ENCODE data around the gene MINK1.
A peak's percentile ranks its signal among the peaks of the same experiment; 100 is the strongest.

MINK1 gene

GRCh38 chr17:4896332-4897197 is 63.4 kb downstream of the MINK1 start:
- ATAC-seq (replicated peaks) (no peak), DNase-seq (no peak)
- Mint-ChIP-seq H3K4me1 (ENCODE audit: low read depth in 2 of 2) (peaks cover 19 to 20% of the 10 kb centered on the region in 2 donors), H3K27me3 (no peaks in the 10 kb centered on the region), H3K4me3 (no peak overlapping the region), H3K9me3 (no peaks in the 10 kb centered on the region), H3K36me3 (ENCODE audit: insufficient read depth) (peaks cover 55% of the 10 kb centered on the region), H3K27ac (peak overlapping the region in 1 of 2 donors; percentile 44)

DNA sequence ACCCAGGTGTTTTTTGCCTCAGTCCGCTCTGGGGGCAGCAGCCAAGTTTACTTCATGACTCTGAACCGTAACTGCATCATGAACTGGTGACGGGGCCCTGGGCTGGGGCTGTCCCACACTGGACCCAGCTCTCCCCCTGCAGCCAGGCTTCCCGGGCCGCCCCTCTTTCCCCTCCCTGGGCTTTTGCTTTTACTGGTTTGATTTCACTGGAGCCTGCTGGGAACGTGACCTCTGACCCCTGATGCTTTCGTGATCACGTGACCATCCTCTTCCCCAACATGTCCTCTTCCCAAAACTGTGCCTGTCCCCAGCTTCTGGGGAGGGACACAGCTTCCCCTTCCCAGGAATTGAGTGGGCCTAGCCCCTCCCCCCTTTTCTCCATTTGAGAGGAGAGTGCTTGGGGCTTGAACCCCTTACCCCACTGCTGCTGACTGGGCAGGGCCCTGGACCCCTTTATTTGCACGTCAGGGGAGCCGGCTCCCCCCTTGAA is 64.1 kb downstream of the MINK1 start:
- Mint-ChIP-seq H3K36me3 (ENCODE audit: insufficient read depth) (peaks cover 61% of the 10 kb centered on the region), H3K9me3 (no peaks in the 10 kb centered on the region), H3K4me1 (ENCODE audit: low read depth in 2 of 2) (peaks cover 21 to 22% of the 10 kb centered on the region in 2 donors), H3K27ac (peak overlapping the region; percentile 44 to 57), H3K4me3 (no peak overlapping the region), H3K27me3 (no peaks in the 10 kb centered on the region)
- no peak for ATAC-seq (replicated peaks)
- no peak for DNase-seq

DNA sequence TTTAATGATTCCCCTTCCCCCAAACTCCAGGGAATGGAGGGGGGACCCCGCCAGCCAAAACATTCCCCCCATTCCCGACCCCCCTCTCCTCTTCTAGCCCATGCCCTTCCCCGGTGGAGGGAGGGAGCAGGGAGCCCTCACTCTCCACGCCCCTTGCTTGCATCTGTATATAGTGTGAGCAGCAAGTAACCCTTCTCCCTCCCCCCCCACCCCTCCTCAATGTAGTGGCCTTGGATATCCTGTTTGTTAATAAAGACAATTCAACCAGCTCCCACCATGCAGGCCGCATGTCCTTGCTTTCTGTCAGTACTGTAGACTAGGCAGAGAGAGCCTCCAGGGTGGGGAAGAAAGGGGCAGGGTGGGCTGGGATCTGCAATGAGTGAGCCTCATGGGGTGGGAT is 64.6 kb downstream of the MINK1 start:
- Mint-ChIP-seq H3K4me1 (ENCODE audit: low read depth in 2 of 2) (peaks cover 27% of the 10 kb centered on the region in 2 donors), H3K27ac (peak overlapping the region in 1 of 2 donors; percentile 82), H3K27me3 (no peaks in the 10 kb centered on the region), H3K36me3 (ENCODE audit: insufficient read depth) (peaks cover 67% of the 10 kb centered on the region), H3K4me3 (peak overlapping the region; percentile 74 to 86), H3K9me3 (no peaks in the 10 kb centered on the region)
- DNase-seq (no peak), ATAC-seq (replicated peaks) (no peak)

DNA sequence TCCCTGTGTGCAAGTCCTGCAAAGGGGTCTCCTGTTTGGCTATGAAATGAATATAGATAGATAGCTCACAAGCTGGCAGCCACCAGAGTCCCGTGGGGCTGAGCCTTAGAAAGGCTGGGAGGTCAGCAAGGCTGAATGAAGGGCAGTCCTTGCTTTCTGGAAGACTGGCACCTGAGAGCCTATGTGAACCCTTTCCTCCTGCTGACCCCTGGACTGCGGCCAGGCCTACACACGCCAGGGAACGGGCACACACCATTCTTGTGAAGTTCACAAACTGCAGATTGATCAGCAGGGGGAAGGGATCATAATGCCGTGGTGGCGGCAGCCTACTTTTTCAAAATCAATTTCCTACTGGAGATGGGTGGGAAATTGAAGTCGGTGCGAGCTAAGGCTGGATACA is 65.2 kb downstream of the MINK1 start:
- ATAC-seq (replicated peaks) (no peak), DNase-seq (no peak)
- Mint-ChIP-seq H3K27me3 (no peaks in the 10 kb centered on the region), H3K9me3 (no peaks in the 10 kb centered on the region), H3K4me3 (peak overlapping the region; percentile 74 to 86), H3K27ac (peak overlapping the region in 1 of 2 donors; percentile 82), H3K4me1 (ENCODE audit: low read depth in 2 of 2) (peaks cover 33% of the 10 kb centered on the region in 2 donors), H3K36me3 (ENCODE audit: insufficient read depth) (peaks cover 67% of the 10 kb centered on the region)

GRCh38 chr17:4898927-4899326 is 65.8 kb downstream of the MINK1 start:
- no peaks in the 10 kb centered on the region for H3K9me3 Mint-ChIP-seq
- peak overlapping the region; percentile 91 to 93 for H3K27ac Mint-ChIP-seq
- peaks cover 37% of the 10 kb centered on the region in 2 donors for H3K4me1 Mint-ChIP-seq (ENCODE audit: low read depth in 2 of 2)
- ATAC-seq (replicated peaks) (peak; percentile 1), DNase-seq (no peak)
- H3K4me3 Mint-ChIP-seq: peak overlapping the region; percentile 85 to 86
- peaks cover 68% of the 10 kb centered on the region for H3K36me3 Mint-ChIP-seq (ENCODE audit: insufficient read depth)
- no peaks in the 10 kb centered on the region for H3K27me3 Mint-ChIP-seq

DNA sequence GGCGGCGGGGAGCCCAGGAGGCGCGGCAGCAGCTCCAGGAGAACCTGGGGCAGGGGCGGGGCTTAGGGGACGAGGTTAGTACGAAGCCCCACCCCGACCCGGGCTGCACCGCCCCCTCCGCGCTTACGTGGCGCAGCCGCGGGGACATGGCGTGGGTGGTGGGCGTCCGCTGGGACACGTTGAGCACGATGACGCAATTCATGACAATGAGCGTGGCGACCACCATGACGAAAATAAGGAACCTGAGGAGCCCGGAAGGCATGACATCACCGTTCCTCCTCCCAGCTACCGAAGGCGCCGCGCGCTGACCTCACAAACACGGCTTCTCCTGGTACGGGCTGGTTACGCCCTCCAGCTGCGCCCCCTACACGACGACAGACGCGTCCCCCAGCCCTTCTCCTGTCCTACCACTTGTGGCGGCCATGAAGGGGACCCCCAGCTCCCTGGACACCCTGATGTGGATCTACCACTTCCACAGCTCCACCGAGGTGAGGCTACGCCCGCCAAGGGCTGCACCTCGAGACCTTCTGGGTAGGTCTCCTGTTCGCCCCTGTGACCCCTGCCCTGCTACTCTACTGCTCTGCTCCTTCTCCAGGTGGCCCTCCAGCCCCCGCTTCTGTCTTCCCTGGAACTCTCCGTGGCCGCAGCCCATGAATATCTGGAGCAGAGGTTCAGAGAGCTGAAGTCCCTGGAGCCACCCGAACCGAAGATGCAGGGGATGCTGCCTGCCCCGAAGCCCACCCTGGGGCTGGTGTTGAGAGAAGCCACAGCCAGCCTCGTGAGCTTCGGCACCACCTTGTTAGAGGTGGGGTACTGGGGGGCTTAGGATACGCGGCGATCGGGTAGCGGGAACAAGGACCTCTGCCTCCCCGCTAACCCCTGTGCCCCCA is 66.4 kb downstream of the MINK1 start, which contains the start of gene C17orf107:
Gene C17orf107 (plus strand): TSS at position 196 of the 890 bp plus-strand sequence. CDS start 227 bp downstream, at position 423.
- ATAC-seq (replicated peaks) (peak; percentile 71), DNase-seq (peak; percentile 95 to 97 (median 97))
- no peaks in the 10 kb centered on the region for H3K9me3 Mint-ChIP-seq
- H3K4me1 Mint-ChIP-seq (ENCODE audit: low read depth in 2 of 2): peaks cover 37% of the 10 kb centered on the region in 2 donors
- no peaks in the 10 kb centered on the region for H3K27me3 Mint-ChIP-seq
- peaks cover 63% of the 10 kb centered on the region for H3K36me3 Mint-ChIP-seq (ENCODE audit: insufficient read depth)
- peak within 1 kb of the TSS; percentile 91 to 93 for H3K27ac Mint-ChIP-seq
- H3K4me3 Mint-ChIP-seq: peak within 1 kb of the TSS; percentile 85 to 86

GRCh38 chr17:4900231-4901107 is 67.3 kb downstream of the MINK1 start:
- Mint-ChIP-seq H3K4me3 (peak overlapping the region; percentile 85 to 86), H3K36me3 (ENCODE audit: insufficient read depth) (peaks cover 56% of the 10 kb centered on the region), H3K9me3 (no peaks in the 10 kb centered on the region), H3K27me3 (no peaks in the 10 kb centered on the region), H3K4me1 (ENCODE audit: low read depth in 2 of 2) (peaks cover 37% of the 10 kb centered on the region in 2 donors), H3K27ac (peak overlapping the region; percentile 91 to 93)
- peak; percentile 41 for ATAC-seq (replicated peaks)
- DNase-seq: peak; percentile 58 to 69 (median 68)

DNA sequence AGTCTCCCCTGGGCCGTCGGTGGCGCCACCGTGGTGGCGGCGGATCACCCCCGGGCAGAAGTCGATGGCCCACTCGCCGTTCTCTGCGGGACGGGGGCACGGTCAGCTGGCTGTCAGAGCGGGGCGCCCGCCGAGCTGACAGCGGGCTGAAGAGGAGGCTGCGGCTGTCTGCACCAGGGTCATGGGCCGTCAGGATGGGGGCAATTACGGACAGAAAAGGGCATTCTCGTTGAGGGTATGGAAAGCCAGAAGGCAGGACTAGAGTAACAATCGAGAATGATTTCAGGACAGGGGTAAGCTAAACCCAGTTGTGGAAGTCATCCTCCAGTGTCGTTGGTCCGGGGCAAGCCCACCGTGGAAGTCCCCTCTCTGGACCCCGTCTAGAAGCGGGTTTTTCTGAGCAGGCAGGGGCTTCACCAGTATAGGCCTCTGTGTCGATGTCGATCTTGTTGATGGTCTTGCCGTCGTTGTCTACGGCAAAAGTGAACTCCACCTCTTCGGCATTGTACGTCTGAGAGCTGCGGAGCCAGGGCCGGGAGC is 68.0 kb downstream of the MINK1 start:
- Mint-ChIP-seq H3K27me3 (peaks cover 0 to 4% of the 10 kb centered on the region in 2 donors), H3K9me3 (no peaks in the 10 kb centered on the region), H3K36me3 (ENCODE audit: insufficient read depth) (peaks cover 50% of the 10 kb centered on the region), H3K27ac (peak overlapping the region; percentile 91 to 93), H3K4me3 (peak overlapping the region; percentile 85 to 86), H3K4me1 (ENCODE audit: low read depth in 2 of 2) (peaks cover 37% of the 10 kb centered on the region in 2 donors)
- no peak for DNase-seq
- no peak for ATAC-seq (replicated peaks)

- Mint-ChIP-seq H3K9me3 (no peaks in the 10 kb centered on the region), H3K4me1 (ENCODE audit: low read depth in 2 of 2) (peaks cover 37% of the 10 kb centered on the region in 2 donors), H3K36me3 (ENCODE audit: insufficient read depth) (peaks cover 49% of the 10 kb centered on the region), H3K27ac (peak overlapping the region; percentile 91 to 93), H3K27me3 (peaks cover 0 to 4% of the 10 kb centered on the region in 2 donors), H3K4me3 (peak overlapping the region; percentile 80 to 86)
- DNase-seq (no peak), ATAC-seq (replicated peaks) (no peak)
Measured at GRCh38 chr17:4901648-4902344, 68.7 kb downstream of the MINK1 start.

GRCh38 chr17:4902540-4902939 is 69.4 kb downstream of the MINK1 start:
- Mint-ChIP-seq H3K9me3 (no peaks in the 10 kb centered on the region), H3K27ac (peak overlapping the region; percentile 87 to 91), H3K36me3 (ENCODE audit: insufficient read depth) (peaks cover 49% of the 10 kb centered on the region), H3K4me1 (ENCODE audit: low read depth in 2 of 2) (peaks cover 37% of the 10 kb centered on the region in 2 donors), H3K4me3 (peak overlapping the region; percentile 80 to 84), H3K27me3 (peaks cover 0 to 4% of the 10 kb centered on the region in 2 donors)
- no peak for ATAC-seq (replicated peaks)
- DNase-seq: no peak

DNA sequence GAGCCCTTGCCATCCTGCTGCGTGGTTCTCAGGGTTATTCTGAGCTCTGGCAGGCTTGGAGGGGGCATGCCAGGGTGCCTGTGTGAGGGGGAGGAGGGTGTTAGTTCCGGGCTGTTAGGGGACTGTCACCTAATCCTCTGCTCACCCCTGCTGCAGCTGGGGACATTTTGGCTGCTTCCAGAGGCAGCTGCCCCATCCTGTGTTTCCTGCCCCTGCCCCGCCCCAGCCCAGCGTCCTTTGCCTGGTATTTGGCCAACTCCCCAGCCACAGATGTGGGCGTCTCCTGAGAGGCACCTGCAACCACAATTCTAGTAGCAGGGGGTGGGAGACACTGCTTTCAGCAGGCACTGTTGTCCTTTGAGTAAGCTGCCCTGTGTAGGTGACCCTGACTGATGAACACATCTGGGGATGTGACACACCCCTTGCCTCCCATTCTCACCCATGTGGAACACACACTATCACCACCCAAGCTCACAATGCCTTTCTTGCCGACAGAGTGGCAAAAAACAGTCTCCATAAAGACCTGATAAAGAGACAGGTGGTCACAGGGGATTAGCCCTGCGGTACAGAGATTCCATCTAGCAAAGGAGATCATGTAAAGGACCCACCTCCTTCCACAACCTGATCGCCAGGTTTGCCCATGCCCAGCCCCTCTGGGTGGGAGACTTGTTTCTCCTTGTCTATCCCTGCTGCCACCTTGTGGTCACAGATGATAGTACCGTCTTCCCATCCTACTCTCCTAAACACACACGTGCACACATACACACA is 70.1 kb downstream of the MINK1 start, which contains the start of gene CHRNE:
Gene CHRNE (minus strand): TSS at position 48 of the 768 bp plus-strand sequence. CDS start 35 bp downstream, at position 13.
- H3K4me3 Mint-ChIP-seq: peak within 1 kb of the TSS; percentile 80 to 84
- ATAC-seq (replicated peaks) (peak; percentile 59), DNase-seq (peak; percentile 65 to 75 (median 66))
- H3K27ac Mint-ChIP-seq: peak within 1 kb of the TSS; percentile 87 to 91
- no peaks in the 10 kb centered on the region for H3K9me3 Mint-ChIP-seq
- peaks cover 49% of the 10 kb centered on the region for H3K36me3 Mint-ChIP-seq (ENCODE audit: insufficient read depth)
- peaks cover 0 to 4% of the 10 kb centered on the region in 2 donors for H3K27me3 Mint-ChIP-seq
- peaks cover 35 to 36% of the 10 kb centered on the region in 2 donors for H3K4me1 Mint-ChIP-seq (ENCODE audit: low read depth in 2 of 2)
